Liver (tissue), 9 donors: ENCODE measurements around the gene HOXB8. TPM values are rescaled to one million over a fixed set of nuclear protein-coding genes. Genes with fewer than 3 reads are reported as not detected.
A peak's percentile ranks its signal among the peaks of the same experiment; 100 is the strongest.

Experiments
- DNase-seq: peaks from one replicate; pipeline ENCODE4 v3.0.0-alpha.2; 2017; ENCODE audit warnings: low spot score
- H3K27ac ChIP-seq, 2 donors: one replicate each; pipeline ENCODE4 v1.7.0; 2013; ENCODE audit warnings: inconsistent platforms in 2 of 2, low read length in 2 of 2, control low read depth in 1 of 2, low read depth in 1 of 2, mild to moderate bottlenecking in 1 of 2
- H3K27me3 ChIP-seq, 4 donors: one replicate each; pipeline versions ENCODE4 v1.6.1 to v1.7.0; 2013; ENCODE audit warnings: low read length in 3 of 4, inconsistent platforms in 1 of 4, mild to moderate bottlenecking in 1 of 4, moderate library complexity in 1 of 4; ENCODE audit not compliant: control insufficient read depth in 4 of 4, insufficient read depth in 4 of 4
- H3K36me3 ChIP-seq, 4 donors: one replicate each; pipeline versions ENCODE4 v1.6.1 to v1.7.0; 2013; ENCODE audit warnings: low read length in 3 of 4, mild to moderate bottlenecking in 3 of 4, low read depth in 1 of 4, moderate library complexity in 1 of 4; ENCODE audit not compliant: control insufficient read depth in 4 of 4, insufficient read depth in 3 of 4
- H3K4me1 ChIP-seq, 4 donors: one replicate each; pipeline versions ENCODE4 v1.6.1 to v1.7.0; 2013; ENCODE audit warnings: low read length in 3 of 4, mild to moderate bottlenecking in 3 of 4, moderate library complexity in 1 of 4; ENCODE audit not compliant: control insufficient read depth in 4 of 4, insufficient read depth in 4 of 4
- H3K4me3 ChIP-seq, 3 donors: one replicate each; pipeline versions ENCODE4 v1.6.1 to v1.7.0; 2013; ENCODE audit warnings: low read length in 3 of 3, control low read depth in 1 of 3, low read depth in 1 of 3, mild to moderate bottlenecking in 1 of 3
- H3K9ac ChIP-seq, 2 donors: one replicate each; pipeline ENCODE4 v1.7.0; 2013; ENCODE audit warnings: low read length in 2 of 2, mild to moderate bottlenecking in 2 of 2, moderate library complexity in 2 of 2, control low read depth in 1 of 2, low read depth in 1 of 2
- H3K9me3 ChIP-seq, 4 donors: one replicate each; pipeline versions ENCODE4 v1.6.1 to v1.7.0; 2013; ENCODE audit warnings: low read length in 3 of 4; ENCODE audit not compliant: control insufficient read depth in 4 of 4
- ATF3 ChIP-seq: IDR thresholded peaks from 2 replicates; pipeline ENCODE4 v1.6.1; 2016; ENCODE audit warnings: antibody characterized with exemption
- CTCF ChIP-seq: fragments of 150-350 bp; IDR thresholded peaks from 2 replicates; pipeline ENCODE4 v1.5.1; 2017; ENCODE audit warnings: improper control_type of control experiment, low read depth, low read length; ENCODE audit not compliant: missing input control
- EGR1 ChIP-seq, 2 donors: IDR thresholded peaks; 2 replicates each; pipeline ENCODE4 v1.6.1; 2016 to 2018; ENCODE audit warnings: antibody characterized with exemption in 2 of 2, low read depth in 2 of 2
- FOXA1 ChIP-seq: IDR thresholded peaks from 2 replicates; pipeline ENCODE4 v1.6.1; 2016; ENCODE audit warnings: antibody characterized with exemption
- FOXA2 ChIP-seq: IDR thresholded peaks from 2 replicates; pipeline ENCODE4 v1.6.1; 2016; ENCODE audit warnings: antibody characterized with exemption
- GABPA ChIP-seq, 2 donors: IDR thresholded peaks in 1 of 2; conservative IDR thresholded peaks in 1 of 2; 2 replicates each; pipeline ENCODE4 v1.6.1; 2016; ENCODE audit warnings: antibody characterized with exemption in 2 of 2, mild to moderate bottlenecking in 1 of 2, moderate library complexity in 1 of 2
- HNF4A ChIP-seq, 2 donors: conservative IDR thresholded peaks; 2 replicates each; pipeline ENCODE4 v1.6.1; 2016; ENCODE audit warnings: antibody characterized with exemption in 2 of 2, mild to moderate bottlenecking in 2 of 2
- HNF4G ChIP-seq: IDR thresholded peaks from 2 replicates; pipeline ENCODE4 v1.6.1; 2016; ENCODE audit warnings: antibody characterized with exemption
- JUND ChIP-seq, 2 donors: IDR thresholded peaks; 2 replicates each; pipeline ENCODE4 v1.6.1; 2016; ENCODE audit warnings: antibody characterized with exemption in 2 of 2
- MAX ChIP-seq: IDR thresholded peaks from 2 replicates; pipeline ENCODE4 v1.6.1; 2016; ENCODE audit warnings: antibody characterized with exemption
- NR2F2 ChIP-seq: IDR thresholded peaks from 2 replicates; pipeline ENCODE4 v1.6.1; 2016; ENCODE audit warnings: antibody characterized with exemption
- RAD21 ChIP-seq, 2 donors: IDR thresholded peaks; 2 replicates each; pipeline ENCODE4 v1.6.1; 2016; ENCODE audit warnings: antibody characterized with exemption in 2 of 2, mild to moderate bottlenecking in 2 of 2
- REST ChIP-seq: IDR thresholded peaks from 2 replicates; pipeline ENCODE4 v1.6.1; 2016; ENCODE audit warnings: antibody characterized with exemption, mild to moderate bottlenecking
- RXRA ChIP-seq, 2 donors: IDR thresholded peaks; 2 replicates each; pipeline ENCODE4 v1.6.1; 2017 to 2018; ENCODE audit warnings: antibody characterized with exemption in 2 of 2, mild to moderate bottlenecking in 1 of 2
- SP1 ChIP-seq: IDR thresholded peaks from 2 replicates; pipeline ENCODE4 v1.6.1; 2018; ENCODE audit warnings: antibody characterized with exemption, mild to moderate bottlenecking
- TAF1 ChIP-seq: conservative IDR thresholded peaks from 2 replicates; pipeline ENCODE4 v1.6.1; 2016; ENCODE audit warnings: antibody characterized with exemption, mild to moderate bottlenecking
- YY1 ChIP-seq: IDR thresholded peaks from 2 replicates; pipeline ENCODE4 v1.6.1; 2016; ENCODE audit warnings: antibody characterized with exemption, mild to moderate bottlenecking
- ZBTB33 ChIP-seq: IDR thresholded peaks from 2 replicates; pipeline ENCODE4 v1.6.1; 2016; ENCODE audit warnings: antibody characterized with exemption
- WGBS: extraction: QIAGEN DNeasy Blood & Tissue Kit; methylation state at CpG from one replicate; pipeline ENCODE4 v1.1.7; 2013; 5-methylcytosine and 5-hydroxymethylcytosine counted together
- polyA plus RNA-seq, 2 donors: library from polyadenylated mRNA; stranded (reverse) in 1 of 2; unstranded in 1 of 2; fragments of 200-250 nt in 1 of 2; fragments of >200 nt in 1 of 2; fragmentation: Nextera tagmentation in 1 of 2; extraction: Ambion mirVana in 1 of 2; gene quantifications; one replicate each; pipeline versions ENCODE4 v1.2.1 to v1.2.3, GENCODE V29; 2013 to 2015
- total RNA-seq, 2 donors: library from RNA; depleted of rRNA; stranded (reverse); fragments of >200 nt; gene quantifications; one replicate each; pipeline ENCODE4 v1.2.3, GENCODE V29; 2014
- donor health status: healthy.
- donor health status: healthy.
- donor health status: healthy.
- donor health status: healthy.
- donor health status: healthy.

The HOXB8 gene
- total and polyA plus RNA-seq, 4 donors, result not detected

- H3K9me3 ChIP-seq, result no peaks in the 10 kb centered on the region
- WGBS, result 15% methylated on average over 26 of the region's 26 CpGs
- H3K36me3 ChIP-seq, result no peaks in the 10 kb centered on the region
- H3K27ac ChIP-seq, result no peak overlapping the region
- no peak overlapping the region for H3K9ac ChIP-seq
- peak overlapping the region in 1 of 3 donors; percentile 35 for H3K4me3 ChIP-seq
- DNase-seq, result no peak
- peaks cover 1 to 30% (median 4%) of the 10 kb centered on the region in 4 donors for H3K4me1 ChIP-seq
- peaks cover 4 to 30% (median 11%) of the 10 kb centered on the region in 4 donors for H3K27me3 ChIP-seq
- no peak for TF ChIP-seq NR2F2
- TF ChIP-seq YY1, result no peak
- no peak for TF ChIP-seq RXRA (IDR thresholded peaks at IDR 0.05)
- TF ChIP-seq EGR1 (IDR thresholded peaks at IDR 0.05; ENCODE audit: low read depth in 2 of 2), result no peak
- no peak for TF ChIP-seq SP1
- TF ChIP-seq HNF4A (conservative IDR thresholded peaks at IDR 0.05), result no peak
- no peak for TF ChIP-seq REST
- TF ChIP-seq ATF3, result no peak
- no peak for TF ChIP-seq MAX
- TF ChIP-seq CTCF, result no peak
- no peak for TF ChIP-seq HNF4G
- TF ChIP-seq FOXA1, result no peak
- no peak for TF ChIP-seq TAF1
- TF ChIP-seq FOXA2, result no peak
- no peak for TF ChIP-seq GABPA (IDR thresholded peaks at IDR 0.05 in 1 of 2, conservative IDR thresholded peaks at IDR 0.05 in 1 of 2)
- no peak for TF ChIP-seq RAD21 (IDR thresholded peaks at IDR 0.05)
- no peak for TF ChIP-seq ZBTB33
- TF ChIP-seq JUND (IDR thresholded peaks at IDR 0.05), result no peak
Measured at GRCh38 chr17:48596735-48597527, 18.2 kb downstream of the HOXB8 start.
